Bone marrow (tissue), 2 donors: ENCODE measurements around the gene EPHB2.

Source experiments
- DNase-seq, 2 donors: peaks; one replicate each; lab custom pipeline; 2025; lab: John Stamatoyannopoulos, UW

The EPHB2 gene

GRCh38 chr1:22801761-22802160 lies 91.1 kb downstream of the EPHB2 start:
- DNase-seq = no peak

- DNase-seq = no peak
Observed at GRCh38 chr1:22803833-22804232, 93.2 kb downstream of the EPHB2 start.

GRCh38 chr1:22804406-22804805 lies 93.8 kb downstream of the EPHB2 start:
- DNase-seq = no peak

GRCh38 chr1:22804969-22805671 lies 94.5 kb downstream of the EPHB2 start:
- no peak for DNase-seq

- no peak for DNase-seq
Observed at GRCh38 chr1:22805672-22806038, 95.0 kb downstream of the EPHB2 start.

GRCh38 chr1:22806584-22806983 lies 95.9 kb downstream of the EPHB2 start:
- DNase-seq = no peak

GRCh38 chr1:22807340-22807739 lies 96.7 kb downstream of the EPHB2 start:
- DNase-seq = no peak

- no peak for DNase-seq
Observed at GRCh38 chr1:22808186-22808675, 97.6 kb downstream of the EPHB2 start.

- no peak for DNase-seq
Observed at GRCh38 chr1:22808676-22809483, 98.2 kb downstream of the EPHB2 start.

- no peak for DNase-seq
Observed at GRCh38 chr1:22809783-22810182, 99.1 kb downstream of the EPHB2 start.

GRCh38 chr1:22810378-22810777 lies 99.7 kb downstream of the EPHB2 start:
- DNase-seq = no peak

- DNase-seq = no peak
Observed at GRCh38 chr1:22812092-22812880, 101.6 kb downstream of the EPHB2 start.

GRCh38 chr1:22812993-22813790 lies 102.6 kb downstream of the EPHB2 start:
- DNase-seq = no peak

- no peak for DNase-seq
Observed at GRCh38 chr1:22814176-22815042, 103.8 kb downstream of the EPHB2 start.

GRCh38 chr1:22815043-22815365 lies 104.4 kb downstream of the EPHB2 start:
- DNase-seq = no peak

- no peak for DNase-seq
Observed at GRCh38 chr1:22815421-22816066, 104.9 kb downstream of the EPHB2 start.

- DNase-seq = no peak
Observed at GRCh38 chr1:22816067-22816775, 105.6 kb downstream of the EPHB2 start.

- no peak for DNase-seq
Observed at GRCh38 chr1:22816803-22817202, 106.2 kb downstream of the EPHB2 start.

GRCh38 chr1:22817462-22817861 lies 106.8 kb downstream of the EPHB2 start:
- DNase-seq = no peak
